AG10803 (cell line): ENCODE results near the gene PDE6D.

Source experiments
- DNase-seq: peaks from one replicate; pipeline ENCODE4 v3.0.0; 2010; ENCODE audit warnings: low read depth
- H3K4me3 ChIP-seq: 2 replicates; pipeline ENCODE4 v1.5.1; 2011; ENCODE audit warnings: mild to moderate bottlenecking, low read length, control low read depth
- CTCF ChIP-seq: conservative IDR thresholded peaks from 2 replicates; pipeline ENCODE4 v1.5.1; 2011; ENCODE audit warnings: mild to moderate bottlenecking, low read length, control low read depth, inconsistent platforms

The PDE6D gene

GRCh38 chr2:231699006-231699405 lies 82.1 kb downstream of the PDE6D start:
- peak; percentile 52 for DNase-seq
- no peak for TF ChIP-seq CTCF
- no peak overlapping the region for H3K4me3 ChIP-seq

GRCh38 chr2:231696004-231696367 lies 85.1 kb downstream of the PDE6D start:
- no peak overlapping the region for H3K4me3 ChIP-seq
- no peak for TF ChIP-seq CTCF
- DNase-seq, result peak; percentile 96

GRCh38 chr2:231693956-231694355 lies 87.1 kb downstream of the PDE6D start:
- no peak for TF ChIP-seq CTCF
- peak; percentile 49 for DNase-seq
- no peak overlapping the region for H3K4me3 ChIP-seq

- no peak overlapping the region for H3K4me3 ChIP-seq
- no peak for DNase-seq
- TF ChIP-seq CTCF, result no peak
Measured at GRCh38 chr2:231692847-231693246, 88.2 kb downstream of the PDE6D start.

GRCh38 chr2:231691251-231691772 lies 89.8 kb downstream of the PDE6D start:
- no peak for TF ChIP-seq CTCF
- DNase-seq, result no peak

GRCh38 chr2:231689124-231689893 lies 91.8 kb downstream of the PDE6D start:
- no peak for TF ChIP-seq CTCF
- no peak for DNase-seq
- no peak overlapping the region for H3K4me3 ChIP-seq

More at GRCh38 chr2:231691251-231691772, 89.8 kb downstream of the PDE6D start:
- H3K4me3 ChIP-seq, result no peak overlapping the region

GRCh38 chr2:231688719-231689118 lies 92.4 kb downstream of the PDE6D start:
- no peak for DNase-seq
- no peak overlapping the region for H3K4me3 ChIP-seq
- no peak for TF ChIP-seq CTCF
